ENCODE data around the gene SIRT4. TPM values are rescaled to one million over a fixed set of nuclear protein-coding genes. Genes with fewer than 3 reads are reported as not detected.

SIRT4 gene
- total RNA-seq, 4 donors from 2014 or later: 0.70 to 5.0 TPM; not detected in 2

DNA sequence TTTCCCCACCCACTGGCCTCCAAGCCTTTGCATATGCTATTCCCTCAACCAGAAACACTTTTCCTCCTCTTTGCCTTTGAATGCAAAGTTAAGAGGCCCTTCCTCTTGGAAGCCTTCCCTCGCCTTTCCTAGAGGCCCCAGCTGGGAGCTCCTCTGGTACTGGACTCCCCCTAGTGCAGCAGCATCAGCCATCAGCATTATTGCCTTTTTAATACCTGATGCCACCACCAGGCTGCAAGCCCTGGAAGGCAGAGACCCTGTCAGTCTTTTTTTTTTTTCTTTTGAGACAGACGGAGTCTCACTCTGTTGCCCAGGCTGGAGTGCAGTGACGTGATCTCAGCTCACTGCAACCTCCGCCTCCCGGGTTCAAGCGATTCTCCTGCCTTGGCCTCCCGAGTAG, 44.6 kb downstream of the SIRT4 start:
- Histone ChIP-seq H3K4me3 (no peak overlapping the region), H3K4me1 (no peaks in the 10 kb centered on the region), H3K36me3 (no peaks in the 10 kb centered on the region), H3K27ac (no peak overlapping the region), H3K27me3 (no peaks in the 10 kb centered on the region), H3K9me3 (no peaks in the 10 kb centered on the region)
- DNase-seq: no peak
- TF ChIP-seq, protein P1, sequence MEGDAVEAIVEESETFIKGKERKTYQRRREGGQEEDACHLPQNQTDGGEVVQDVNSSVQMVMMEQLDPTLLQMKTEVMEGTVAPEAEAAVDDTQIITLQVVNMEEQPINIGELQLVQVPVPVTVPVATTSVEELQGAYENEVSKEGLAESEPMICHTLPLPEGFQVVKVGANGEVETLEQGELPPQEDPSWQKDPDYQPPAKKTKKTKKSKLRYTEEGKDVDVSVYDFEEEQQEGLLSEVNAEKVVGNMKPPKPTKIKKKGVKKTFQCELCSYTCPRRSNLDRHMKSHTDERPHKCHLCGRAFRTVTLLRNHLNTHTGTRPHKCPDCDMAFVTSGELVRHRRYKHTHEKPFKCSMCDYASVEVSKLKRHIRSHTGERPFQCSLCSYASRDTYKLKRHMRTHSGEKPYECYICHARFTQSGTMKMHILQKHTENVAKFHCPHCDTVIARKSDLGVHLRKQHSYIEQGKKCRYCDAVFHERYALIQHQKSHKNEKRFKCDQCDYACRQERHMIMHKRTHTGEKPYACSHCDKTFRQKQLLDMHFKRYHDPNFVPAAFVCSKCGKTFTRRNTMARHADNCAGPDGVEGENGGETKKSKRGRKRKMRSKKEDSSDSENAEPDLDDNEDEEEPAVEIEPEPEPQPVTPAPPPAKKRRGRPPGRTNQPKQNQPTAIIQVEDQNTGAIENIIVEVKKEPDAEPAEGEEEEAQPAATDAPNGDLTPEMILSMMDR (IDR thresholded peaks at IDR 0.05): peak in 1 of 6 experiments; percentile 15
- no peak for TF ChIP-seq POLR2A (IDR thresholded peaks at IDR 0.05)
- intact Hi-C loops (cut with DNase I): no loop called here
- 90% methylated on average over 7 of the region's 7 CpGs for WGBS, 2 donors

- TF ChIP-seq POLR2A (IDR thresholded peaks at IDR 0.05): no peak
- TF ChIP-seq, protein P1 (IDR thresholded peaks at IDR 0.05): no peak
- Histone ChIP-seq H3K4me1 (no peaks in the 10 kb centered on the region), H3K4me3 (no peak overlapping the region), H3K27ac (no peak overlapping the region), H3K27me3 (no peaks in the 10 kb centered on the region), H3K9me3 (no peaks in the 10 kb centered on the region), H3K36me3 (no peaks in the 10 kb centered on the region)
- no peak for DNase-seq
- WGBS, 2 donors: 94 to 98% methylated on average over 5 to 9 of the region's 11 CpGs
- intact Hi-C loops (cut with DNase I): no loop called here
These were observed 45.6 kb downstream of the SIRT4 start for GRCh38 chr12:120347766-120348165.

GRCh38 chr12:120350576-120351350, 48.6 kb downstream of the SIRT4 start:
- Histone ChIP-seq H3K27ac (no peak overlapping the region), H3K9me3 (no peaks in the 10 kb centered on the region), H3K36me3 (no peaks in the 10 kb centered on the region), H3K4me1 (no peaks in the 10 kb centered on the region), H3K27me3 (no peaks in the 10 kb centered on the region), H3K4me3 (no peak overlapping the region)
- intact Hi-C loops (cut with DNase I): no loop called here
- DNase-seq: no peak
- no peak for TF ChIP-seq POLR2A (IDR thresholded peaks at IDR 0.05)
- TF ChIP-seq, protein P1 (IDR thresholded peaks at IDR 0.05): no peak
- WGBS, 2 donors: 56 to 72% methylated on average over 7 to 10 of the region's 19 CpGs

GRCh38 chr12:120352117-120352516, 50.0 kb downstream of the SIRT4 start:
- peaks cover 0 to 5% (median 0%) of the 10 kb centered on the region in 3 donors for H3K4me1 ChIP-seq
- no peak overlapping the region for H3K27ac ChIP-seq
- intact Hi-C loops (cut with DNase I): no loop called here
- H3K4me3 ChIP-seq: no peak overlapping the region
- TF ChIP-seq, protein P1 (IDR thresholded peaks at IDR 0.05): no peak
- no peak for TF ChIP-seq POLR2A (IDR thresholded peaks at IDR 0.05)
- no peaks in the 10 kb centered on the region for H3K9me3 ChIP-seq
- DNase-seq: no peak
- H3K27me3 ChIP-seq: no peaks in the 10 kb centered on the region
- no peaks in the 10 kb centered on the region for H3K36me3 ChIP-seq
- WGBS, 2 donors: 47 to 80% methylated on average over 4 to 5 of the region's 5 CpGs

DNA sequence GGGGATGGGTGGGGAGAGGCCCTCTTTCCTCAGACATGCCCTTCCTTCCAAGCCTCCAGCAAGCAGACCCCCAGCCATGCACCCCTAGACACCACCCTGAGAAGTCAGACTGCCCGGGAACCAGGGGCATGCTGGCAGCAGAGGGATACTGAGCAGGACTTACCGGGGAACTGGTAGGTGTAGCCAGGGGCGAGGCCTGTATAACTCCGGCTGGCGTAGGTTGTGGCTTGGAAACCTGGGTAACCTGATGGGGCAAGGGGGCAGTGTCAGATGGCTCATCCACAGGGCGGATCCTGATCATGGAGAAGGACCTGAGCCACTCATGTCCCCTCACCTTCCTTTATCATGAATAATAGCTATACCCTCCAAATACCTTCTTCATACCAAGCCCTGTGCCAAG, 51.0 kb downstream of the SIRT4 start:
- no peaks in the 10 kb centered on the region for H3K27me3 ChIP-seq
- peaks cover 0 to 5% (median 0%) of the 10 kb centered on the region in 3 donors for H3K4me1 ChIP-seq
- no peaks in the 10 kb centered on the region for H3K9me3 ChIP-seq
- intact Hi-C loops (cut with DNase I): no loop called here
- H3K36me3 ChIP-seq: no peaks in the 10 kb centered on the region
- TF ChIP-seq POLR2A (IDR thresholded peaks at IDR 0.05): no peak
- TF ChIP-seq, protein P1 (IDR thresholded peaks at IDR 0.05): no peak
- no peak overlapping the region for H3K27ac ChIP-seq
- no peak for DNase-seq
- H3K4me3 ChIP-seq: no peak overlapping the region
- WGBS, 2 donors: 84 to 88% methylated on average over 6 of the region's 6 CpGs
